ENCODE measurements around the gene TTLL11. TPM values are rescaled to one million over a fixed set of nuclear protein-coding genes. Genes with fewer than 3 reads are reported as not detected.
A peak's percentile ranks its signal among the peaks of the same experiment; 100 is the strongest.

TTLL11 gene
- total RNA-seq, 6 experiments from 2014 or later = 6.9 to 10.2 (median 8.3) TPM

DNA sequence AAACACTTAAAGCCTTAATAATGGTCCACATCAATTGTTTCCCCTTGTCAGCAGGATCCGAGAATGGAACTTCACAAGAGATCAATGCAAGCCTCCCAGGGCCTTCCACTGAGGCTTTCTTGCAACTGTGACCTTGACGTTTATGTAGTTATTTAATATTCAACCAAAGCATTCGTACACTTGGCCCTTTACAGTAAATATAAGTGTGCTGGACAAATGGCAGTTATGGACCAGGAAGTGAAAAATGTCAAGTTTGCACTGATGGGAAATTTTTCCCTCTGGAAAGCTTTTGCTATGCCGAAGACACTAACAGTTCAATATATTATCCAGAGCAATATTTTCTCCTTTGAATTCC lies 101.8 kb downstream of the TTLL11 start:
- Mint-ChIP-seq H3K27ac (no peak overlapping the region), H3K36me3 (ENCODE audit: low read depth) (0 out of 2 replicates have a peak, but pooled peaks cover 5% of the 10 kb centered on the region), H3K4me1 (ENCODE audit: low read depth) (peaks cover 18% of the 10 kb centered on the region), H3K9me3 (no peaks in the 10 kb centered on the region), H3K4me3 (no peak overlapping the region), H3K27me3 (ENCODE audit: insufficient read depth) (peaks cover 1% of the 10 kb centered on the region)
- TF ChIP-seq, protein P1, sequence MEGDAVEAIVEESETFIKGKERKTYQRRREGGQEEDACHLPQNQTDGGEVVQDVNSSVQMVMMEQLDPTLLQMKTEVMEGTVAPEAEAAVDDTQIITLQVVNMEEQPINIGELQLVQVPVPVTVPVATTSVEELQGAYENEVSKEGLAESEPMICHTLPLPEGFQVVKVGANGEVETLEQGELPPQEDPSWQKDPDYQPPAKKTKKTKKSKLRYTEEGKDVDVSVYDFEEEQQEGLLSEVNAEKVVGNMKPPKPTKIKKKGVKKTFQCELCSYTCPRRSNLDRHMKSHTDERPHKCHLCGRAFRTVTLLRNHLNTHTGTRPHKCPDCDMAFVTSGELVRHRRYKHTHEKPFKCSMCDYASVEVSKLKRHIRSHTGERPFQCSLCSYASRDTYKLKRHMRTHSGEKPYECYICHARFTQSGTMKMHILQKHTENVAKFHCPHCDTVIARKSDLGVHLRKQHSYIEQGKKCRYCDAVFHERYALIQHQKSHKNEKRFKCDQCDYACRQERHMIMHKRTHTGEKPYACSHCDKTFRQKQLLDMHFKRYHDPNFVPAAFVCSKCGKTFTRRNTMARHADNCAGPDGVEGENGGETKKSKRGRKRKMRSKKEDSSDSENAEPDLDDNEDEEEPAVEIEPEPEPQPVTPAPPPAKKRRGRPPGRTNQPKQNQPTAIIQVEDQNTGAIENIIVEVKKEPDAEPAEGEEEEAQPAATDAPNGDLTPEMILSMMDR (IDR thresholded peaks at IDR 0.05) = no peak
- no peak for DNase-seq

- TF ChIP-seq, protein P1 (IDR thresholded peaks at IDR 0.05) = no peak
- H3K27ac Mint-ChIP-seq = no peak overlapping the region
- DNase-seq = no peak
- 0 out of 2 replicates have a peak, but pooled peaks cover 5% of the 10 kb centered on the region for H3K36me3 Mint-ChIP-seq (ENCODE audit: low read depth)
- no peaks in the 10 kb centered on the region for H3K9me3 Mint-ChIP-seq
- peaks cover 3% of the 10 kb centered on the region for H3K27me3 Mint-ChIP-seq (ENCODE audit: insufficient read depth)
- peaks cover 23% of the 10 kb centered on the region for H3K4me1 Mint-ChIP-seq (ENCODE audit: low read depth)
- H3K4me3 Mint-ChIP-seq = no peak overlapping the region
Measured at GRCh38 chr9:121990600-121991306, 102.4 kb downstream of the TTLL11 start.

DNA sequence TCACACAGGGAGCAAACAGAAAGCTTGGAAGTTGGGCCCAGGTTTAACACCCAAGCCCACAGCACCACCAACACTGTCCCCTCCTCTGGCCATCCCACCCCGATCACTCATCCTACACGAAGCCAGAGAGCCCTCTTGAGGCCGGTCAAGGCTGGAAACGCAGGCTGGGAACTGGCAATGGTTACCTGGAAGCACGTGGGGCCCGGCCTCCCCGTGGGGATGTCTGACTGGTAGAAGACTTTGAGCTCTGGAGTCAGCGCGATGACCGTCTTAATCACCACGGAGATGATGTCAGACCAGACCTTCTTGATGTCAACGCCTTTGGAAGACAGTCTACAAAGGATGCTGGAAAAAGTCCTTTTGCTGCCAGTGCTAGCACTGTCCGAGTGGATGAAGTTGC lies 104.1 kb downstream of the TTLL11 start:
- 0 out of 2 replicates have a peak, but pooled peaks cover 5% of the 10 kb centered on the region for H3K36me3 Mint-ChIP-seq (ENCODE audit: low read depth)
- H3K27ac Mint-ChIP-seq = no peak overlapping the region
- H3K4me1 Mint-ChIP-seq (ENCODE audit: low read depth) = peaks cover 41% of the 10 kb centered on the region

GRCh38 chr9:121987314-121987713 lies 105.8 kb downstream of the TTLL11 start:
- H3K27ac Mint-ChIP-seq = no peak overlapping the region
- H3K9me3 Mint-ChIP-seq = no peaks in the 10 kb centered on the region
- H3K27me3 Mint-ChIP-seq (ENCODE audit: insufficient read depth) = peaks cover 3% of the 10 kb centered on the region
- TF ChIP-seq, protein P1 (IDR thresholded peaks at IDR 0.05) = no peak
- peaks cover 12% of the 10 kb centered on the region for H3K36me3 Mint-ChIP-seq (ENCODE audit: low read depth)
- peaks cover 55% of the 10 kb centered on the region for H3K4me1 Mint-ChIP-seq (ENCODE audit: low read depth)
- no peak overlapping the region for H3K4me3 Mint-ChIP-seq
- no peak for DNase-seq

More for the DNA sequence above, 104.1 kb downstream of the TTLL11 start:
- TF ChIP-seq, protein P1 (IDR thresholded peaks at IDR 0.05) = no peak
- Mint-ChIP-seq H3K27me3 (ENCODE audit: insufficient read depth) (peaks cover 3% of the 10 kb centered on the region), H3K9me3 (no peaks in the 10 kb centered on the region), H3K4me3 (no peak overlapping the region)
- DNase-seq = no peak

GRCh38 chr9:121985792-121986494 lies 107.2 kb downstream of the TTLL11 start:
- TF ChIP-seq, protein P1 (IDR thresholded peaks at IDR 0.05) = peak; percentile 49
- no peak for DNase-seq
- Mint-ChIP-seq H3K4me3 (no peak overlapping the region), H3K27ac (peak overlapping the region; percentile 69), H3K9me3 (peaks cover 4% of the 10 kb centered on the region), H3K4me1 (ENCODE audit: low read depth) (peaks cover 55% of the 10 kb centered on the region), H3K36me3 (ENCODE audit: low read depth) (peaks cover 23% of the 10 kb centered on the region), H3K27me3 (ENCODE audit: insufficient read depth) (peaks cover 3% of the 10 kb centered on the region)
